IPS DF 6.9 (cell line): ENCODE results near the gene SFTPA1.
"Not testable (repeated sequence)": the region's sequence is repeated elsewhere in the genome, so short reads cannot be mapped to it uniquely, and the experiment has no call there.

Source experiments
- DNase-seq: peaks from one replicate; pipeline ENCODE4 v3.0.0-alpha.2; 2013; ENCODE audit warnings: low read depth, low spot score
- H3K27ac ChIP-seq: one replicate; pipeline ENCODE4 v1.5.1; 2013; ENCODE audit warnings: low read length, control low read depth
- H3K27me3 ChIP-seq: 2 replicates; pipeline ENCODE4 v1.6.1; 2013; ENCODE audit warnings: mild to moderate bottlenecking, low read length; ENCODE audit not compliant: control insufficient read depth, insufficient read depth
- H3K36me3 ChIP-seq: 2 replicates; pipeline ENCODE4 v1.6.1; 2013; ENCODE audit warnings: low read length; ENCODE audit not compliant: control insufficient read depth, insufficient read depth
- H3K4me1 ChIP-seq: 2 replicates; pipeline ENCODE4 v1.6.1; 2013; ENCODE audit warnings: low read length; ENCODE audit not compliant: control insufficient read depth, insufficient read depth
- H3K4me3 ChIP-seq: 2 replicates; pipeline ENCODE4 v1.5.1; 2013; ENCODE audit warnings: mild to moderate bottlenecking, low read length
- H3K9me3 ChIP-seq: 2 replicates; pipeline ENCODE4 v1.6.1; 2013; ENCODE audit warnings: low read length, inconsistent platforms; ENCODE audit not compliant: control insufficient read depth, insufficient read depth
- WGBS: extraction: QIAGEN DNeasy Blood & Tissue Kit; methylation state at CpG from one replicate; pipeline ENCODE4 v1.1.7; 2013; ENCODE audit warnings: mixed read lengths, missing lambda C conversion rate; ENCODE audit not compliant: insufficient read length, insufficient coverage; 5-methylcytosine and 5-hydroxymethylcytosine counted together

The SFTPA1 gene

DNA sequence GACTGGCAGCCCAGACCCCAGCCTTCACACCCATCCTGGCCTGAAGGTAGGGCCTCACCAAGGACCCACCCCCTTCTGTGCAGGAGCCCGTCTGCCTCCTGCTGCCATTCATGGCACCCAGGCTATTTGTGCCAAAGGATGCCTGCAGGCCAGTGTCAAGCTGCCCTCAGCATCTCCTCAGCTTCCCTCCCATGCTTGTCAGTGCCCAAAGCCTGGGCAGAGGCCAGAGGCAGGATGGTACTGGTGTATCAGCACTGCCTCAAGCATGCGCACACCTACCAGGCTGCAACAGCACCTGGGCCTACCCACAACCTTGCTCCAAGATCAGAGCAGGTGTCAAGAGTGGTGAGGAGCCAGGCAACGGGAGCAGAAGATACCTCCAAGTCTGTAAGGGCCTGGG, 27.6 kb downstream of the SFTPA1 start:
- Histone ChIP-seq H3K4me1 (no peaks in the 10 kb centered on the region), H3K36me3 (no peaks in the 10 kb centered on the region), H3K9me3 (no peaks in the 10 kb centered on the region), H3K4me3 (no peak overlapping the region), H3K27me3 (no peaks in the 10 kb centered on the region), H3K27ac (no peak overlapping the region)
- DNase-seq, result no peak
- no CpG with 5 or more reads among the region's 3 CpGs for WGBS

DNA sequence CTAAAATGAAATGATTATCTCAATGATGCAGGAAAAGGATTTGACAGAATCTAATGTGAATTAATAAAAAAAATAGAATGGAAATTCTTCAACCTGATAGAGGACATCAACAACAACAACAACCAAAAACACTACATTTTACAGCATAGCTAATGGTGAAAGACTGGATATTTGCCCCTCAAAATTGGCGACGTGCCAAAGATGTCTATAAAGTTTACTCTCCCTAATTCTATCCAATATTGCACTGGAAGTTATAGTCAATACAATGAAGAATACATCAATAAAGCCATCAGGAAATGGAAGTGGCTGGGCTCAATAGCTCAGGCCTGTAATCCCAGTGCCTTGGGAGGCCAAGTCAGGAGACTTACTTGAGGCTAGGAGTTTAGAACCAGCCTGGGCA, 42.0 kb downstream of the SFTPA1 start:
- not testable (repeated sequence) for H3K27me3 ChIP-seq, H3K4me3 ChIP-seq, H3K9me3 ChIP-seq, H3K27ac ChIP-seq, DNase-seq, H3K36me3 ChIP-seq, H3K4me1 ChIP-seq
- no CpG with 5 or more reads among the region's 2 CpGs for WGBS

GRCh38 chr10:79663287-79663686, 52.5 kb downstream of the SFTPA1 start:
- H3K9me3 ChIP-seq, H3K27ac ChIP-seq, H3K27me3 ChIP-seq, DNase-seq, H3K36me3 ChIP-seq, H3K4me1 ChIP-seq, H3K4me3 ChIP-seq: not testable (repeated sequence)

GRCh38 chr10:79664686-79665085, 53.9 kb downstream of the SFTPA1 start:
- not testable (repeated sequence) for H3K36me3 ChIP-seq, H3K27me3 ChIP-seq, DNase-seq, H3K9me3 ChIP-seq, H3K27ac ChIP-seq, H3K4me3 ChIP-seq, H3K4me1 ChIP-seq
- WGBS, result no CpG with 5 or more reads among the region's 4 CpGs
